B cell (primary cell): ENCODE measurements around the gene GNAT2. TPM values are rescaled to one million over a fixed set of nuclear protein-coding genes. Genes with fewer than 3 reads are reported as not detected.

Experiments
- ATAC-seq: fragments of 200-7000 bp; cut with Tn5 transposase; one replicate; pipeline ENCODE4 v1.10.0; 2021; ENCODE audit warnings: low read depth, mild to moderate bottlenecking, moderate number of reproducible peaks, moderate library complexity
- CTCF ChIA-PET: fragments of 350-600 bp; sonication (Branson Sonifier 250); formaldehyde crosslinking; loops from one replicate; lab custom pipeline; 2021; ENCODE audit warnings: antibody characterized with exemption, inconsistent platforms; lab: Charles Lee
- POLR2A ChIA-PET: fragments of 350-600 bp; sonication (Branson Sonifier 250); formaldehyde crosslinking; loops from one replicate; lab custom pipeline; 2021; ENCODE audit warnings: antibody characterized with exemption; lab: Charles Lee
- DNase-seq: peaks from one replicate; pipeline ENCODE4 v3.0.0; 2013
- H2AFZ ChIP-seq: 2 replicates; pipeline ENCODE4 v1.6.1; 2012; ENCODE audit warnings: mild to moderate bottlenecking, low read depth, low read length; ENCODE audit not compliant: insufficient read depth, poor library complexity, severe bottlenecking
- H3K27ac ChIP-seq, 2 donors: 1 replicate in 1 of 2; 2 replicates in 1 of 2; pipeline ENCODE4 v1.5.1; 2012 to 2013; ENCODE audit warnings: low read length in 2 of 2, mild to moderate bottlenecking in 2 of 2, moderate library complexity in 1 of 2
- H3K27me3 ChIP-seq, 4 experiments: fragments of 200-600 bp in 1 of 4; sonication (generic) in 1 of 4; replicated peaks in 1 of 4; 1 replicate in 2 of 4; 2 replicates in 2 of 4; pipeline versions ENCODE4 v1.6.1 to v1.7.0; 2013 to 2016; ENCODE audit warnings: low read length in 3 of 4, mild to moderate bottlenecking in 2 of 4, mixed read lengths in 1 of 4, moderate library complexity in 1 of 4; ENCODE audit not compliant: insufficient read depth in 4 of 4, control insufficient read depth in 3 of 4; ENCODE audit errors: control extremely low read depth in 1 of 4
- H3K36me3 ChIP-seq, 2 experiments: replicated peaks in 1 of 2; 1 replicate in 1 of 2; 2 replicates in 1 of 2; pipeline versions ENCODE4 v1.6.1 to v1.7.1; 2013; ENCODE audit warnings: low read length in 1 of 2; ENCODE audit not compliant: insufficient read depth in 2 of 2, control insufficient read depth in 1 of 2; ENCODE audit errors: control extremely low read depth in 1 of 2, extremely low read depth in 1 of 2
- H3K4me1 ChIP-seq, 2 donors: fragments of 200-600 bp in 1 of 2; sonication (generic) in 1 of 2; 1 replicate in 1 of 2; 2 replicates in 1 of 2; pipeline versions ENCODE4 v1.5.1 to v1.6.1; 2013 to 2017; ENCODE audit warnings: low read length in 2 of 2; ENCODE audit not compliant: control insufficient read depth in 2 of 2, insufficient read depth in 2 of 2
- H3K4me2 ChIP-seq: replicated peaks from 2 replicates; pipeline ENCODE3; 2012; ENCODE audit warnings: mild to moderate bottlenecking, low read depth, low read length; ENCODE audit not compliant: poor library complexity, severe bottlenecking
- H3K4me3 ChIP-seq, 5 experiments: fragments of 200-600 bp in 1 of 5; sonication (generic) in 1 of 5; 1 replicate in 3 of 5; 2 replicates in 2 of 5; pipeline versions ENCODE4 v1.5.1 to v1.7.0; 2011 to 2016; ENCODE audit warnings: low read length in 4 of 5, mild to moderate bottlenecking in 4 of 5, low read depth in 2 of 5, control low read depth in 1 of 5, moderate library complexity in 1 of 5; ENCODE audit not compliant: insufficient read depth in 1 of 5; ENCODE audit errors: control extremely low read depth in 1 of 5, extremely low read depth in 1 of 5
- H3K79me2 ChIP-seq: fragments of 200-600 bp; sonication (generic); one replicate; pipeline ENCODE4 v1.6.0; 2016; ENCODE audit warnings: low read length; ENCODE audit not compliant: control insufficient read depth, insufficient read depth
- H3K9ac ChIP-seq: fragments of 200-600 bp; sonication (generic); 2 replicates; pipeline ENCODE4 v1.6.1; 2017; ENCODE audit warnings: mild to moderate bottlenecking, low read length, moderate library complexity
- H3K9me3 ChIP-seq, 3 donors: one replicate each; pipeline versions ENCODE4 v1.6.1 to v1.7.1; 2013; ENCODE audit warnings: low read length in 2 of 3; ENCODE audit not compliant: control insufficient read depth in 2 of 3, insufficient read depth in 1 of 3; ENCODE audit errors: control extremely low read depth in 1 of 3
- H4K20me1 ChIP-seq: 2 replicates; pipeline ENCODE4 v1.6.0; 2012; ENCODE audit warnings: mild to moderate bottlenecking, low read length; ENCODE audit not compliant: insufficient read depth, control insufficient read depth, poor library complexity, severe bottlenecking
- H3K27ac Mint-ChIP-seq: one replicate; pipeline ENCODE4 v1.8.0; 2021; ENCODE audit warnings: mixed read lengths
- H3K27me3 Mint-ChIP-seq: one replicate; pipeline ENCODE4 v1.8.0; 2021; ENCODE audit warnings: mixed read lengths
- H3K4me1 Mint-ChIP-seq: one replicate; pipeline ENCODE4 v1.8.0; 2021; ENCODE audit warnings: mixed read lengths
- H3K4me3 Mint-ChIP-seq: one replicate; pipeline ENCODE4 v1.8.0; 2021; ENCODE audit warnings: mixed read lengths
- H3K9me3 Mint-ChIP-seq: one replicate; pipeline ENCODE4 v1.8.0; 2022; ENCODE audit warnings: mixed read lengths; ENCODE audit not compliant: insufficient read depth
- CTCF ChIP-seq: fragments of 200-600 bp; IDR thresholded peaks from one replicate; pipeline ENCODE4 v1.8.0; 2022; ENCODE audit warnings: antibody characterized with exemption, mild to moderate bottlenecking
- EZH2 ChIP-seq: IDR thresholded peaks from 2 replicates; pipeline ENCODE4 v1.6.1; 2012; ENCODE audit warnings: borderline replicate concordance, low read depth, mild to moderate bottlenecking, moderate library complexity, low read length; ENCODE audit not compliant: insufficient read depth, poor library complexity, severe bottlenecking
- intact Hi-C: fragments of 100-400 bp; cut with micrococcal nuclease; formaldehyde crosslinking; loops from one replicate; pipeline ENCODE4 v1.10.0; 2022
- polyA plus RNA-seq: library from polyadenylated mRNA; depleted of rRNA; stranded (reverse); fragments of >200 nt; gene quantifications from 2 replicates; pipeline ENCODE4 v1.2.3, GENCODE V29; 2012
- total RNA-seq, 2 donors: library from RNA; stranded (reverse); fragments of 120-200 nt in 1 of 2; gene quantifications; 1 replicate in 1 of 2; 2 replicates in 1 of 2; pipeline versions ENCODE4 v1.2.3 to v1.2.4, GENCODE V29; 2013 to 2022

Gene GNAT2
- total and polyA plus RNA-seq, 2 donors (not counting 1 experiment from before 2014, with no cell fraction given), result not detected

- H3K4me3 ChIP-seq, result no peak overlapping the region
- intact Hi-C loops, result no loop called here
Observed at GRCh38 chr1:109592916-109593315, 26.5 kb downstream of the GNAT2 start.

GRCh38 chr1:109589679-109590078 is 29.7 kb downstream of the GNAT2 start:
- CTCF ChIA-PET, result no interaction called here
- Histone ChIP-seq H3K79me2 (no peaks in the 10 kb centered on the region), H3K4me2 (no peak overlapping the region), H3K36me3 (peaks cover 19 to 85% of the 10 kb centered on the region in 2 experiments), H3K4me3 (no peak overlapping the region), H3K4me1 (no peaks in the 10 kb centered on the region), H2AFZ (no peak overlapping the region), H4K20me1 (peaks cover 5% of the 10 kb centered on the region), H3K9me3 (no peaks in the 10 kb centered on the region), H3K27ac (no peak overlapping the region), H3K9ac (no peak overlapping the region), H3K27me3 (no peaks in the 10 kb centered on the region)
- Mint-ChIP-seq H3K4me3 (no peak overlapping the region), H3K9me3 (no peaks in the 10 kb centered on the region), H3K27me3 (no peaks in the 10 kb centered on the region), H3K27ac (no peak overlapping the region), H3K4me1 (no peaks in the 10 kb centered on the region)
- no peak for ATAC-seq
- TF ChIP-seq EZH2 (no peak), CTCF (no peak)
- POLR2A ChIA-PET, result no interaction called here
- no peak for DNase-seq
- intact Hi-C loops, result no loop called here

More at GRCh38 chr1:109592916-109593315, 26.5 kb downstream of the GNAT2 start:
- ChIA-PET POLR2A (no interaction called here), CTCF (no interaction called here)
- Mint-ChIP-seq H3K27ac (no peak overlapping the region), H3K4me1 (no peaks in the 10 kb centered on the region), H3K9me3 (no peaks in the 10 kb centered on the region), H3K27me3 (no peaks in the 10 kb centered on the region), H3K4me3 (no peak overlapping the region)
- H3K4me1 ChIP-seq, result no peaks in the 10 kb centered on the region
- H3K27me3 ChIP-seq, result no peaks in the 10 kb centered on the region
- no peak overlapping the region for H2AFZ ChIP-seq
- no peaks in the 10 kb centered on the region for H4K20me1 ChIP-seq
- ATAC-seq (no peak), DNase-seq (no peak)
- TF ChIP-seq CTCF, result no peak
- TF ChIP-seq EZH2, result no peak
- H3K36me3 ChIP-seq, result peaks cover 15 to 62% of the 10 kb centered on the region in 2 experiments
- H3K27ac ChIP-seq, result no peak overlapping the region
- no peaks in the 10 kb centered on the region for H3K9me3 ChIP-seq
- H3K4me2 ChIP-seq, result no peak overlapping the region
- no peaks in the 10 kb centered on the region for H3K79me2 ChIP-seq
- no peak overlapping the region for H3K9ac ChIP-seq
